K562 (cell line): ENCODE data around the gene CSTPP1.

Experiments used
- CTCF ChIP-seq, 3 experiments: IDR thresholded peaks in 2 of 3; conservative IDR thresholded peaks in 1 of 3; 2 replicates each; pipeline ENCODE4 v1.5.1; 2011 to 2012; ENCODE audit warnings: low read length in 3 of 3, mild to moderate bottlenecking in 3 of 3, control low read depth in 2 of 3, improper control_type of control experiment in 1 of 3, inconsistent platforms in 1 of 3, low read depth in 1 of 3, mixed read lengths in 1 of 3, moderate library complexity in 1 of 3; ENCODE audit not compliant: insufficient read depth in 2 of 3
- GTF2A2 ChIP-seq: IDR thresholded peaks from 2 replicates; pipeline ENCODE4 v1.6.1; 2016; ENCODE audit warnings: mild to moderate bottlenecking, missing genetic modification characterization, missing compliant biosample characterization
- GTF2F1 ChIP-seq: IDR thresholded peaks from 2 replicates; pipeline ENCODE4 v1.6.1; 2011; ENCODE audit warnings: low read depth, low read length, improper control_type of control experiment
- KAT7 ChIP-seq: sonication (generic); formaldehyde crosslinking; IDR thresholded peaks from 2 replicates; pipeline ENCODE4 v1.8.0; 2022; ENCODE audit warnings: missing genetic modification reagents, mild to moderate bottlenecking, borderline replicate concordance
- NKRF ChIP-seq: fragments of 450-650 bp; IDR thresholded peaks from 2 replicates; pipeline ENCODE4 v1.6.1; 2016; ENCODE audit warnings: borderline replicate concordance
- TAF7 ChIP-seq: fragments of 450-650 bp; IDR thresholded peaks from 2 replicates; pipeline ENCODE4 v1.6.1; 2016; ENCODE audit warnings: missing genetic modification characterization, missing compliant biosample characterization
- TARDBP ChIP-seq: fragments of 450-650 bp; IDR thresholded peaks from 2 replicates; pipeline ENCODE4 v1.6.1; 2016
- ZFX ChIP-seq: sonication (generic); formaldehyde crosslinking; IDR thresholded peaks from 2 replicates; pipeline ENCODE4 v1.8.0; 2022; ENCODE audit warnings: mild to moderate bottlenecking, missing genetic modification reagents, moderate library complexity
- ZNF253 ChIP-seq: fragments of 250-450 bp; sonication (Bioruptor Pico); conservative IDR thresholded peaks from 2 replicates; pipeline ENCODE4 v1.6.1; 2021; ENCODE audit warnings: mild to moderate bottlenecking
- ZNF79 ChIP-seq: fragments of 250-450 bp; sonication (Bioruptor Pico); IDR thresholded peaks from 2 replicates; pipeline ENCODE4 v1.4.0; 2020; ENCODE audit warnings: low read depth, mild to moderate bottlenecking, moderate library complexity

GRCh38 chr11:46981436-46981835 lies 44.9 kb downstream of the CSTPP1 start:
- TF ChIP-seq GTF2F1 (no peak), NKRF (no peak), ZNF79 (CRISPR knock-in tag) (no peak), CTCF (IDR thresholded peaks at IDR 0.05 in 2 of 3, conservative IDR thresholded peaks at IDR 0.05 in 1 of 3; ENCODE audit: insufficient read depth in 2 of 3, low read depth in 1 of 3, low read length in 3 of 3) (no peak), KAT7 (CRISPR knock-in tag) (no peak), TAF7 (no peak), ZFX (no peak), GTF2A2 (tag) (no peak), TARDBP (no peak), ZNF253 (CRISPR knock-in tag) (no peak)
